HCT116 (cell line): ENCODE measurements around the gene PPP4R2. TPM values are rescaled to one million over a fixed set of nuclear protein-coding genes. Genes with fewer than 3 reads are reported as not detected.

Experiments used
- ATAC-seq: fragments of 200-7000 bp; cut with Tn5 transposase; 2 replicates; pipeline ENCODE4 v1.9.1; 2020; ENCODE audit warnings: mild to moderate bottlenecking, moderate library complexity
- BruUV-seq: library from RNA; stranded (reverse); fragments of 400-500 nt; replicated peaks from 2 replicates; lab custom pipeline; 2021; lab: Mats Ljungman, UMichigan
- CTCF ChIA-PET: fragments of 300-600 bp; sonication (Branson Sonifier 250); formaldehyde crosslinking; loops from one replicate; lab custom pipeline; 2021; ENCODE audit warnings: antibody characterized with exemption; lab: Charles Lee
- POLR2A ChIA-PET: fragments of 300-600, 350-600 bp; sonication (Branson Sonifier 250); formaldehyde crosslinking; loops from one replicate; lab custom pipeline; 2021; ENCODE audit warnings: antibody characterized with exemption; lab: Charles Lee
- RAD21 ChIA-PET, 2 experiments: fragments of 300-600 bp; sonication (Branson Sonifier 250); formaldehyde crosslinking; loops; one replicate each; lab custom pipeline; 2023; ENCODE audit warnings: low total read pairs in 2 of 2; ENCODE audit not compliant: uncharacterized antibody in 2 of 2, unreplicated experiment in 2 of 2, low non-redundant PET in 1 of 2; lab: Charles Lee
- DNase-seq: peaks from one replicate; pipeline ENCODE4 v3.0.0-alpha.2; 2010; ENCODE audit warnings: low read depth, low spot score
- H2AFZ ChIP-seq: fragments of 200-600 bp; shearing (Covaris generic), sonication (generic); 2 replicates; pipeline ENCODE4 v1.6.1; 2017; ENCODE audit warnings: low read depth, mixed run types, mixed read lengths, antibody characterized with exemption, low read length; ENCODE audit not compliant: poor library complexity, severe bottlenecking
- H3K27ac ChIP-seq: 2 replicates; pipeline ENCODE4 v1.5.1; 2012; ENCODE audit warnings: low read depth, low read length
- H3K27me3 ChIP-seq: fragments of 200-600 bp; sonication (generic); 2 replicates; pipeline ENCODE4 v1.6.1; 2016; ENCODE audit warnings: mixed run types, low read length, mixed read lengths; ENCODE audit not compliant: insufficient read depth
- H3K36me3 ChIP-seq, 2 experiments: fragments of 200-500 bp in 1 of 2; fragments of 200-600 bp in 1 of 2; sonication (Bioruptor generic) in 1 of 2; sonication (generic) in 1 of 2; 2 replicates each; pipeline versions ENCODE4 v1.5.1 to v1.6.1; 2014 to 2016; ENCODE audit warnings: low read length in 2 of 2, inconsistent platforms in 1 of 2, mixed read lengths in 1 of 2, mixed run types in 1 of 2; ENCODE audit not compliant: insufficient read depth in 2 of 2, control insufficient read depth in 1 of 2
- H3K4me1 ChIP-seq, 2 experiments: fragments of 200-600 bp in 1 of 2; sonication (generic) in 1 of 2; 2 replicates each; pipeline versions ENCODE4 v1.5.1 to v1.6.1; 2012 to 2017; ENCODE audit warnings: low read length in 2 of 2, inconsistent platforms in 1 of 2, mild to moderate bottlenecking in 1 of 2, mixed read lengths in 1 of 2, mixed run types in 1 of 2, moderate library complexity in 1 of 2; ENCODE audit not compliant: insufficient read depth in 2 of 2, control insufficient read depth in 1 of 2
- H3K4me2 ChIP-seq: fragments of 200-600 bp; sonication (generic); 2 replicates; pipeline ENCODE4 v1.6.1; 2017; ENCODE audit warnings: mixed run types, low read length, mixed read lengths
- H3K4me3 ChIP-seq, 2 experiments: fragments of 200-600 bp in 1 of 2; sonication (generic) in 1 of 2; replicated peaks in 1 of 2; 2 replicates each; pipeline ENCODE4 v1.5.1; 2011 to 2016; ENCODE audit warnings: low read length in 2 of 2, control low read depth in 1 of 2, low read depth in 1 of 2, mild to moderate bottlenecking in 1 of 2, mixed read lengths in 1 of 2, mixed run types in 1 of 2
- H3K79me2 ChIP-seq: fragments of 200-600 bp; sonication (generic); 2 replicates; pipeline ENCODE4 v1.6.1; 2017; ENCODE audit warnings: mild to moderate bottlenecking, mixed run types, low read length, moderate library complexity, mixed read lengths; ENCODE audit not compliant: insufficient read depth
- H3K9ac ChIP-seq: fragments of 200-600 bp; sonication (generic); 2 replicates; pipeline ENCODE4 v1.6.1; 2016; ENCODE audit warnings: low read length, mixed read lengths
- H3K9me2 ChIP-seq: fragments of 200-600 bp; sonication (generic), shearing (Covaris generic); 2 replicates; pipeline ENCODE4 v1.6.1; 2017; ENCODE audit warnings: mixed run types, mild to moderate bottlenecking, moderate library complexity; ENCODE audit not compliant: insufficient read depth
- H3K9me3 ChIP-seq, 2 experiments: fragments of 200-500 bp in 1 of 2; fragments of 200-600 bp in 1 of 2; sonication (Bioruptor generic) in 1 of 2; sonication (generic) in 1 of 2; 2 replicates each; pipeline ENCODE4 v1.6.1; 2014 to 2017; ENCODE audit warnings: low read length in 2 of 2, mixed read lengths in 2 of 2, inconsistent platforms in 1 of 2, low read depth in 1 of 2, mild to moderate bottlenecking in 1 of 2, mixed run types in 1 of 2, moderate library complexity in 1 of 2; ENCODE audit not compliant: control insufficient read depth in 1 of 2, insufficient read depth in 1 of 2
- H4K20me1 ChIP-seq: fragments of 200-600 bp; sonication (generic), shearing (Covaris generic); 2 replicates; pipeline ENCODE4 v1.6.1; 2017; ENCODE audit warnings: mixed run types, mild to moderate bottlenecking, moderate library complexity; ENCODE audit not compliant: insufficient read depth
- CBX3 ChIP-seq: IDR thresholded peaks from 2 replicates; pipeline ENCODE4 v1.6.1; 2012; ENCODE audit warnings: low read depth
- EGR1 ChIP-seq: IDR thresholded peaks from 2 replicates; pipeline ENCODE4 v1.6.1; 2012; ENCODE audit warnings: low read depth
- EZH2 ChIP-seq: fragments of 200-600 bp; sonication (generic); IDR thresholded peaks from 2 replicates; pipeline ENCODE4 v1.6.1; 2017; ENCODE audit warnings: antibody characterized with exemption, mixed run types
- EZH2phosphoT487 ChIP-seq: fragments of 200-600 bp; IDR thresholded peaks from 2 replicates; pipeline ENCODE4 v1.6.1; 2018; ENCODE audit warnings: antibody characterized with exemption, borderline replicate concordance
- POLR2AphosphoS5 ChIP-seq: IDR thresholded peaks from 2 replicates; pipeline ENCODE4 v1.6.1; 2011; ENCODE audit warnings: mild to moderate bottlenecking, low read depth, low read length, moderate library complexity
- RAD21 ChIP-seq: IDR thresholded peaks from 2 replicates; pipeline ENCODE4 v1.6.1; 2012; ENCODE audit warnings: low read depth, mild to moderate bottlenecking
- SRF ChIP-seq: IDR thresholded peaks from 2 replicates; pipeline ENCODE4 v1.6.1; 2012; ENCODE audit warnings: low read depth
- TCF7L2 ChIP-seq: IDR thresholded peaks from 2 replicates; pipeline ENCODE4 v1.7.0; 2011; ENCODE audit warnings: borderline replicate concordance, inconsistent platforms; ENCODE audit not compliant: insufficient read depth, insufficient read length; ENCODE audit errors: extremely low read depth
- YY1 ChIP-seq: IDR thresholded peaks from 2 replicates; pipeline ENCODE4 v1.6.1; 2011; ENCODE audit warnings: low read length, low read depth, moderate library complexity, mild to moderate bottlenecking; ENCODE audit not compliant: insufficient replicate concordance; ENCODE audit errors: extremely low read depth
- ZFX ChIP-seq: fragments of 450-650 bp; IDR thresholded peaks from 2 replicates; pipeline ENCODE4 v1.6.1; 2017
- intact Hi-C: fragments of 100-400 bp; cut with micrococcal nuclease; formaldehyde crosslinking; loops from 2 replicates; pipeline ENCODE4 v1.10.0; 2022
- total RNA-seq: library from RNA; stranded (reverse); gene quantifications from one replicate; pipeline ENCODE4 v1.2.1, GENCODE V29; 2021; ENCODE audit not compliant: unreplicated experiment
- TF ChIP-seq, protein P1 (sequence below): IDR thresholded peaks from 2 replicates; pipeline ENCODE4 v1.6.1; 2012
- TF ChIP-seq, protein P2 (sequence below): IDR thresholded peaks from 2 replicates; pipeline ENCODE4 v1.6.1; 2011; ENCODE audit warnings: mild to moderate bottlenecking, low read length, moderate library complexity; ENCODE audit not compliant: insufficient replicate concordance; ENCODE audit errors: extremely low read depth

Gene PPP4R2
- total RNA-seq, 1 experiment from 2014 or later: 72.5 TPM

DNA sequence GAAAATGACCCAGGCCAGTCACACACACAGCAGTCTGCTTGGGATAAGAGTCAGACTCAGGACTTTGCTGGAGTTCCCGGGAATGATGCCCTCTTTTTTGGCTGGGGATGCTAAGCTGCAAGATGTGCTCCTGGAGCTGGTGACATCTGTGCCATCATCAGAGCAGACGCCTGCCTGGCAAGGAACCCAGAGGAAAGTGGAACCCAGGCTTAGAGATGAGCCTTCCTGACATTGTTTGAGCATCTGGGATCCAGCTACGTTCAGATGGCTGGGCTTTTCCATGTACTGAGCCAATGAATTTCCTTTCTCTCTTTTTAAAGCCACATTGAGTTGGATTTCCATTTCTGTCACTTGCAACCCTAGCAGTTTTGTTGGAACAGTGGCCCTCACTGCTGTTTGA lies 118.1 kb downstream of the PPP4R2 start:
- no peaks in the 10 kb centered on the region; the same call in 1 of the 2 replicates for H3K27me3 ChIP-seq
- H2AFZ ChIP-seq: no peak overlapping the region
- no peaks in the 10 kb centered on the region for H3K36me3 ChIP-seq
- ChIA-PET RAD21 (no interaction called here), CTCF (interaction anchor here (1.5 kb wide), 1 partner anchor 263 kb away, joined by 3 read pairs; no protein-coding TSS in a partner anchor), POLR2A (no interaction called here)
- H3K4me3 ChIP-seq: no peak overlapping the region
- no peak overlapping the region for H3K27ac ChIP-seq
- H3K79me2 ChIP-seq: no peaks in the 10 kb centered on the region
- H4K20me1 ChIP-seq: no peaks in the 10 kb centered on the region
- H3K9me3 ChIP-seq: no peaks in the 10 kb centered on the region
- no peak for TF ChIP-seq RAD21
- no peak for TF ChIP-seq POLR2AphosphoS5
- TF ChIP-seq EGR1: no peak
- no peak for TF ChIP-seq SRF
- TF ChIP-seq ZFX: no peak
- TF ChIP-seq TCF7L2: no peak
- TF ChIP-seq YY1: no peak
- TF ChIP-seq EZH2phosphoT487: no peak
- TF ChIP-seq, protein P1, sequence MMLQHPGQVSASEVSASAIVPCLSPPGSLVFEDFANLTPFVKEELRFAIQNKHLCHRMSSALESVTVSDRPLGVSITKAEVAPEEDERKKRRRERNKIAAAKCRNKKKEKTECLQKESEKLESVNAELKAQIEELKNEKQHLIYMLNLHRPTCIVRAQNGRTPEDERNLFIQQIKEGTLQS: no peak
- no peak for TF ChIP-seq EZH2
- TF ChIP-seq, protein P2, sequence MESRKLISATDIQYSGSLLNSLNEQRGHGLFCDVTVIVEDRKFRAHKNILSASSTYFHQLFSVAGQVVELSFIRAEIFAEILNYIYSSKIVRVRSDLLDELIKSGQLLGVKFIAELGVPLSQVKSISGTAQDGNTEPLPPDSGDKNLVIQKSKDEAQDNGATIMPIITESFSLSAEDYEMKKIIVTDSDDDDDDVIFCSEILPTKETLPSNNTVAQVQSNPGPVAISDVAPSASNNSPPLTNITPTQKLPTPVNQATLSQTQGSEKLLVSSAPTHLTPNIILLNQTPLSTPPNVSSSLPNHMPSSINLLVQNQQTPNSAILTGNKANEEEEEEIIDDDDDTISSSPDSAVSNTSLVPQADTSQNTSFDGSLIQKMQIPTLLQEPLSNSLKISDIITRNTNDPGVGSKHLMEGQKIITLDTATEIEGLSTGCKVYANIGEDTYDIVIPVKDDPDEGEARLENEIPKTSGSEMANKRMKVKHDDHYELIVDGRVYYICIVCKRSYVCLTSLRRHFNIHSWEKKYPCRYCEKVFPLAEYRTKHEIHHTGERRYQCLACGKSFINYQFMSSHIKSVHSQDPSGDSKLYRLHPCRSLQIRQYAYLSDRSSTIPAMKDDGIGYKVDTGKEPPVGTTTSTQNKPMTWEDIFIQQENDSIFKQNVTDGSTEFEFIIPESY: no peak
- no peak for TF ChIP-seq CBX3
- no peaks in the 10 kb centered on the region for H3K4me1 ChIP-seq
- no peak overlapping the region for H3K4me2 ChIP-seq
- intact Hi-C loops: no loop called here
- ATAC-seq: no peak
- DNase-seq: no peak
- no peak overlapping the region for H3K9ac ChIP-seq
- BruUV-seq: no TSS peak
- H3K9me2 ChIP-seq: no peaks in the 10 kb centered on the region
